Suprapubic skin (tissue), 4 donors: ENCODE measurements around the gene SLC4A8.

ENCODE experiments used
- POLR2A ChIP-seq, 2 donors: fragments of 450-650 bp; IDR thresholded peaks; one replicate each; pipeline ENCODE4 v1.6.1; 2017; ENCODE audit warnings: antibody characterized with exemption in 2 of 2, mild to moderate bottlenecking in 2 of 2, moderate library complexity in 2 of 2
- POLR2AphosphoS5 ChIP-seq, 3 donors: sonication (generic); formaldehyde crosslinking; IDR thresholded peaks; one replicate each; pipeline ENCODE4 v1.6.1; 2017; ENCODE audit warnings: antibody characterized with exemption in 3 of 3
- TF ChIP-seq, protein P1 (sequence below), 2 donors: fragments of 200-600 bp in 1 of 2; fragments of 450-650 bp in 1 of 2; sonication (generic) in 1 of 2; IDR thresholded peaks; one replicate each; pipeline ENCODE4 v1.5.1; 2016 to 2019; ENCODE audit warnings: antibody characterized with exemption in 2 of 2, mild to moderate bottlenecking in 1 of 2, moderate library complexity in 1 of 2

- TF ChIP-seq, protein P1, sequence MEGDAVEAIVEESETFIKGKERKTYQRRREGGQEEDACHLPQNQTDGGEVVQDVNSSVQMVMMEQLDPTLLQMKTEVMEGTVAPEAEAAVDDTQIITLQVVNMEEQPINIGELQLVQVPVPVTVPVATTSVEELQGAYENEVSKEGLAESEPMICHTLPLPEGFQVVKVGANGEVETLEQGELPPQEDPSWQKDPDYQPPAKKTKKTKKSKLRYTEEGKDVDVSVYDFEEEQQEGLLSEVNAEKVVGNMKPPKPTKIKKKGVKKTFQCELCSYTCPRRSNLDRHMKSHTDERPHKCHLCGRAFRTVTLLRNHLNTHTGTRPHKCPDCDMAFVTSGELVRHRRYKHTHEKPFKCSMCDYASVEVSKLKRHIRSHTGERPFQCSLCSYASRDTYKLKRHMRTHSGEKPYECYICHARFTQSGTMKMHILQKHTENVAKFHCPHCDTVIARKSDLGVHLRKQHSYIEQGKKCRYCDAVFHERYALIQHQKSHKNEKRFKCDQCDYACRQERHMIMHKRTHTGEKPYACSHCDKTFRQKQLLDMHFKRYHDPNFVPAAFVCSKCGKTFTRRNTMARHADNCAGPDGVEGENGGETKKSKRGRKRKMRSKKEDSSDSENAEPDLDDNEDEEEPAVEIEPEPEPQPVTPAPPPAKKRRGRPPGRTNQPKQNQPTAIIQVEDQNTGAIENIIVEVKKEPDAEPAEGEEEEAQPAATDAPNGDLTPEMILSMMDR (IDR thresholded peaks at IDR 0.05) = no peak
- TF ChIP-seq POLR2AphosphoS5 (IDR thresholded peaks at IDR 0.05) = no peak
- TF ChIP-seq POLR2A (IDR thresholded peaks at IDR 0.05) = no peak
Measured at GRCh38 chr12:51404627-51405026, 20.0 kb upstream of the SLC4A8 start.
